ENCODE data around the gene MTX2. TPM values are rescaled to one million over a fixed set of nuclear protein-coding genes. Genes with fewer than 3 reads are reported as not detected.

Gene MTX2
- total RNA-seq (2014; rRNA removed; shearing (Covaris generic)) (47.9 and 49.3 TPM in 2 replicates), polyA plus RNA-seq (2016; fragmentation: Nextera tagmentation; extraction: Ambion mirVana) (60.6 and 61.8 TPM in 2 replicates)

DNA sequence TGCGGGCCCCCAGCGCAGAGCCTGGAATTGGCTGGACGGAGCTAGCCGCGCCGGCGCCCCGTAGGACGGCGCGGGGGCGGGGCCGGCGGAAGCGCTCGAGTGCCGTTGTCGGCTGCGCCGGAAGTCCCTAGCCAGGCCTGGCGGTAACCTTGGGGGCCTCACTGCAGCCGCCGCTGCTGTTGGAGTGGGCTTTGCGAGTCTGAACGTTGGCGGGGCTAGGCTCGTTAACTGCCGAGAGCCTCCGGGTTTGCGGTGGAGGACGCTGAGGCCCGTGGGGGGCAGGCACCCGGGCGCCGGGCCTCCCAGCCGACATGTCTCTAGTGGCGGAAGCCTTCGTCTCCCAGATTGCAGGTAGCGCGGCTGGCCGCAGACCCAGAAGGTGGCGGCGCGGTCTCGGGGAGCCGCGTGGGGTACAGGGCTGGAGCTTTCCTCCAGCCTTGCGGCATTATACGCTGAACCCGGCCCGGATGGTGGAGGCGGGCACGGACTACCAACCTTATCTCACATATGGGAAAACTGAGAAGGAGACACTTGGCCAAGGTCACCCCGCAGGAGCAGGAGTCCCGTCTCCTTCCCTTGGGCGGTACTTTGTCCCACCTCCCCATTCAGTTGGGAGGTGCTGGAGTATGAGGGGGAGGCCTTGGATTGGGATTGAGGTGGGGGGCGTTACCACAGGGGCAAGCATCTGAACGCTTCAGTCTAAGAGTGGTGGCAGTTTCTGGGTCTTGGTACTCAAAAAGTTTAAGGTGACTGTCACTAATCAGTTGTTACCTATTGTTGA lies at the start of gene MTX2:
MTX2 (plus strand) TSS at position 124 of the 781 bp plus-strand sequence; CDS start at position 312, 188 bp downstream.
- Histone ChIP-seq H3F3A (ENCODE audit: insufficient read depth) (no peaks in the 10 kb centered on the region; the same call in 1 of the 2 replicates), H3K9me3 (ENCODE audit: low read depth) (no peaks in the 10 kb centered on the region), H3K4me2 (ENCODE audit: unreplicated experiment) (peak within 1 kb of the TSS; percentile 88), H3K4me3 (peak within 1 kb of the TSS; percentile 98), H3K27ac (peak within 1 kb of the TSS; percentile 68), H3K9ac (peak within 1 kb of the TSS; percentile 92), H2AFZ (peak within 1 kb of the TSS; percentile 97), H3K36me3 (ENCODE audit: low read depth) (no peaks in the 10 kb centered on the region), H3K79me2 (ENCODE audit: insufficient read depth) (peaks cover 53% of the 10 kb centered on the region), H3K4me1 (ENCODE audit: insufficient read depth) (0 out of 2 replicates have a peak, but pooled peaks cover 9% of the 10 kb centered on the region), H4K20me1 (ENCODE audit: insufficient read depth) (no peaks in the 10 kb centered on the region), H3K27me3 (replicated peaks; ENCODE audit: insufficient read depth) (no peaks in the 10 kb centered on the region), H3K9me2 (ENCODE audit: insufficient read depth) (no peaks in the 10 kb centered on the region)
- peak; percentile 87 for DNase-seq
- in situ Hi-C loops (cut with MboI): no loop called here
- 1 to 2% methylated on average over 40 to 55 of the region's 58 CpGs for WGBS, 2 experiments (ENCODE audit: low coverage in 1 of 2, low lambda C conversion rate in 2 of 2, missing lambda C conversion rate in 2 of 2)
- no peak for TF ChIP-seq EZH2 (IDR thresholded peaks at IDR 0.05; ENCODE audit: insufficient read depth, poor library complexity, severe bottlenecking)
- TF ChIP-seq EZH2phosphoT487 (IDR thresholded peaks at IDR 0.05; ENCODE audit: insufficient read depth, low read depth): no peak

DNA sequence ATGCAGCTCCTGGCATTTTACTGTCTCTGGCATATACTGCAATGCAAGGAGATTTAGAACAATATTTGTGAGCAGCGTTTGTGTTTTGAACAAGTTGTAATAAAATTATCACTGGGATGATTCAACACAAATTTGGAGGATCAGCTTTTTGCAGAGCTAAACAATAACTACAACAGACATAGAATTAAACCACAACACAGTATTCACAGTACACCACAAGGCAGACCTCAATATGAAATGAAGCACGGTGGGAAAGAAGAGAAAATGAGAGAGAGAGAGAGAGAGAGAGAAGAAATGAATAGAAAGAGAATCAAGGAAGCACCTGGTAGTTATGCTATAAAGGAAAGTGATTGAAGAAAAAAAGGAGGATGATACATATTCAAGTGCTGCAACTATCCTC lies 41.4 kb upstream of the MTX2 start:
- DNase-seq: no peak
- H3K79me2 ChIP-seq (ENCODE audit: insufficient read depth): no peaks in the 10 kb centered on the region
- in situ Hi-C loops (cut with MboI): no loop called here
- no peaks in the 10 kb centered on the region; the same call in 1 of the 2 replicates for H3K27me3 ChIP-seq (replicated peaks; ENCODE audit: insufficient read depth)
- H3K4me1 ChIP-seq (ENCODE audit: insufficient read depth): no peaks in the 10 kb centered on the region
- H2AFZ ChIP-seq: no peak overlapping the region
- H3K9me3 ChIP-seq (ENCODE audit: low read depth): no peaks in the 10 kb centered on the region
- no peak overlapping the region for H3K4me2 ChIP-seq (ENCODE audit: unreplicated experiment)
- no peak for TF ChIP-seq EZH2phosphoT487 (IDR thresholded peaks at IDR 0.05; ENCODE audit: insufficient read depth, low read depth)
- TF ChIP-seq EZH2 (IDR thresholded peaks at IDR 0.05; ENCODE audit: insufficient read depth, poor library complexity, severe bottlenecking): no peak
- H4K20me1 ChIP-seq (ENCODE audit: insufficient read depth): no peaks in the 10 kb centered on the region
- WGBS, 2 experiments (ENCODE audit: low coverage in 1 of 2, low lambda C conversion rate in 2 of 2, missing lambda C conversion rate in 2 of 2): 31 to 41% methylated on average over 2 of the region's 2 CpGs
- no peaks in the 10 kb centered on the region for H3K36me3 ChIP-seq (ENCODE audit: low read depth)
- H3K9me2 ChIP-seq (ENCODE audit: insufficient read depth): no peaks in the 10 kb centered on the region
- no peak overlapping the region for H3K27ac ChIP-seq
- H3F3A ChIP-seq (ENCODE audit: insufficient read depth): no peaks in the 10 kb centered on the region
- no peak overlapping the region for H3K4me3 ChIP-seq
- no peak overlapping the region for H3K9ac ChIP-seq

DNA sequence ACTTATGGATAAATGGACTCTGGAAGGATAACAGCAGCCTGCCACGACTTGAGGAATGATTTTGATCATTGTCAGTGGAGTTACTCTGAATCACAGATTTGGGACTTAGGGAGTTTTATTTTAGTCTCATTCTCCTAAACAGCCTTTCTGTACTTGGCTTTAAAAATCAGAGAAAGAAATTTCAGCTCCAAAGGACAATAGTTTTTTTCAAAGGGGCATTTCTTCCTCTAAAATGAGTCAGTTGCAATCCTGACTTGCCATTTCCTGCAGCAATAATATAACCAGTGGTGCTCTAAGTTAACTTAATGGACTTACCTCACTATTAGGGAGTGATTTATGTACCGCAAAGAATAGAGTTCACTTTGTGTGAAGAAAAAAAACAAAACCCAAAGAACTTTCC lies 35.1 kb upstream of the MTX2 start:
- in situ Hi-C loops (cut with MboI): no loop called here
- Histone ChIP-seq H3K9me3 (ENCODE audit: low read depth) (no peaks in the 10 kb centered on the region), H3K4me1 (ENCODE audit: insufficient read depth) (no peaks in the 10 kb centered on the region), H3K79me2 (ENCODE audit: insufficient read depth) (no peaks in the 10 kb centered on the region), H2AFZ (no peak overlapping the region), H3K9me2 (ENCODE audit: insufficient read depth) (no peaks in the 10 kb centered on the region), H3K27ac (no peak overlapping the region), H3K9ac (no peak overlapping the region), H3K4me3 (no peak overlapping the region), H3K27me3 (replicated peaks; ENCODE audit: insufficient read depth) (no peaks in the 10 kb centered on the region), H4K20me1 (ENCODE audit: insufficient read depth) (no peaks in the 10 kb centered on the region), H3K36me3 (ENCODE audit: low read depth) (no peaks in the 10 kb centered on the region), H3K4me2 (ENCODE audit: unreplicated experiment) (no peak overlapping the region), H3F3A (ENCODE audit: insufficient read depth) (no peaks in the 10 kb centered on the region)
- DNase-seq: no peak
- no peak for TF ChIP-seq EZH2phosphoT487 (IDR thresholded peaks at IDR 0.05; ENCODE audit: insufficient read depth, low read depth)
- TF ChIP-seq EZH2 (IDR thresholded peaks at IDR 0.05; ENCODE audit: insufficient read depth, poor library complexity, severe bottlenecking): no peak
- WGBS, 2 experiments (ENCODE audit: low coverage in 1 of 2, low lambda C conversion rate in 2 of 2, missing lambda C conversion rate in 2 of 2): 62 to 66% methylated on average over 2 of the region's 2 CpGs

DNA sequence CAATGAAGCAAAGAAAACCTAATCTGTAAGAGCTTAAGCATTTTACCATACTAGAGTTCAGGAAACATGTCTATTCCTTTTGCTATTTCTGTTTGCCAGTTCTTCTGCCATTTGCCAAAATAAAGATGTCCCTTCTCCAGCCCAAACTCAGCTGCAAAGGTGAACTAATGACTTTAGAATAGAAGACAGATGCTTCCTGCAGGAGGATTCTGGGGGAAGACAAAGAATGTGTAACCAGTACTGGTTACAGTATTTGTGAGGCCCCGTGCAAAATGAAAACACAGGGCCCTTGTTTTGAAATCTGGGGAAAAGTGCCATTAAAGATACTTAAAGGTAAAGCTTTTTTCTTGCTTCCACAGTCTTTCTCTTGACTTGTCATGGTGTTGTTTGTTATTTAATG lies 34.3 kb upstream of the MTX2 start:
- H4K20me1 ChIP-seq (ENCODE audit: insufficient read depth): no peaks in the 10 kb centered on the region
- H3K4me1 ChIP-seq (ENCODE audit: insufficient read depth): no peaks in the 10 kb centered on the region
- TF ChIP-seq EZH2 (IDR thresholded peaks at IDR 0.05; ENCODE audit: insufficient read depth, poor library complexity, severe bottlenecking): no peak
- no peak for TF ChIP-seq EZH2phosphoT487 (IDR thresholded peaks at IDR 0.05; ENCODE audit: insufficient read depth, low read depth)
- no peaks in the 10 kb centered on the region for H3K9me2 ChIP-seq (ENCODE audit: insufficient read depth)
- no peaks in the 10 kb centered on the region for H3K79me2 ChIP-seq (ENCODE audit: insufficient read depth)
- H3K9me3 ChIP-seq (ENCODE audit: low read depth): no peaks in the 10 kb centered on the region
- no peaks in the 10 kb centered on the region for H3K36me3 ChIP-seq (ENCODE audit: low read depth)
- H3K4me3 ChIP-seq: no peak overlapping the region
- H3K27ac ChIP-seq: no peak overlapping the region
- WGBS, 2 experiments (ENCODE audit: low coverage in 1 of 2, low lambda C conversion rate in 2 of 2, missing lambda C conversion rate in 2 of 2): 37 to 47% methylated on average over 1 of the region's 1 CpG
- in situ Hi-C loops (cut with MboI): no loop called here
- no peaks in the 10 kb centered on the region for H3K27me3 ChIP-seq (replicated peaks; ENCODE audit: insufficient read depth)
- H3F3A ChIP-seq (ENCODE audit: insufficient read depth): no peaks in the 10 kb centered on the region
- H2AFZ ChIP-seq: peak overlapping the region; percentile 22; the same call in 1 of the 2 replicates
- H3K4me2 ChIP-seq (ENCODE audit: unreplicated experiment): no peak overlapping the region
- H3K9ac ChIP-seq: no peak overlapping the region
- no peak for DNase-seq
